GM23248 (cell line): ENCODE measurements around the gene HEBP1. TPM values are rescaled to one million over a fixed set of nuclear protein-coding genes. Genes with fewer than 3 reads are reported as not detected.

ENCODE experiments used
- DNase-seq: peaks from one replicate; pipeline ENCODE4 v3.0.0-alpha.2; 2015
- H2AFZ ChIP-seq: fragments of 200-600 bp; sonication (generic); 2 replicates; pipeline ENCODE4 v1.6.1; 2016; ENCODE audit warnings: antibody characterized with exemption
- H3F3A ChIP-seq: fragments of 200-600 bp; sonication (generic); 2 replicates; pipeline ENCODE4 v1.6.1; 2016; ENCODE audit warnings: mild to moderate bottlenecking, antibody characterized with exemption, mixed run types; ENCODE audit not compliant: insufficient read depth
- H3K27ac ChIP-seq: fragments of 200-600 bp; sonication (generic); 2 replicates; pipeline ENCODE4 v1.5.1; 2016; ENCODE audit warnings: mild to moderate bottlenecking
- H3K27me3 ChIP-seq: fragments of 200-600 bp; sonication (generic); replicated peaks from 2 replicates; pipeline ENCODE4 v1.6.1; 2016; ENCODE audit warnings: mild to moderate bottlenecking; ENCODE audit not compliant: insufficient read depth
- H3K36me3 ChIP-seq: fragments of 200-600 bp; sonication (generic); 2 replicates; pipeline ENCODE4 v1.6.1; 2016; ENCODE audit warnings: low read depth, mild to moderate bottlenecking
- H3K4me1 ChIP-seq: fragments of 200-600 bp; sonication (generic); 2 replicates; pipeline ENCODE4 v1.6.1; 2016; ENCODE audit warnings: mild to moderate bottlenecking; ENCODE audit not compliant: insufficient read depth
- H3K4me2 ChIP-seq: fragments of 200-600 bp; sonication (generic); one replicate; pipeline ENCODE4 v1.6.1; 2016; ENCODE audit warnings: mild to moderate bottlenecking; ENCODE audit not compliant: unreplicated experiment
- H3K4me3 ChIP-seq: fragments of 200-600 bp; sonication (generic); 2 replicates; pipeline ENCODE4 v1.5.1; 2016; ENCODE audit warnings: mild to moderate bottlenecking
- H3K79me2 ChIP-seq: fragments of 200-600 bp; sonication (generic); 2 replicates; pipeline ENCODE4 v1.6.1; 2016; ENCODE audit warnings: mild to moderate bottlenecking; ENCODE audit not compliant: insufficient read depth
- H3K9ac ChIP-seq: fragments of 200-600 bp; sonication (generic); 2 replicates; pipeline ENCODE4 v1.6.1; 2016; ENCODE audit warnings: mild to moderate bottlenecking
- H3K9me2 ChIP-seq: fragments of 200-600 bp; sonication (generic); 2 replicates; pipeline ENCODE4 v1.6.1; 2016; ENCODE audit warnings: mixed run types, mild to moderate bottlenecking, moderate library complexity; ENCODE audit not compliant: insufficient read depth
- H3K9me3 ChIP-seq: fragments of 200-600 bp; sonication (generic); one replicate; pipeline ENCODE4 v1.6.1; 2017; ENCODE audit warnings: low read depth
- H4K20me1 ChIP-seq: fragments of 200-600 bp; sonication (generic); 2 replicates; pipeline ENCODE4 v1.6.0; 2016; ENCODE audit not compliant: insufficient read depth
- EZH2 ChIP-seq: fragments of 200-600 bp; sonication (generic); IDR thresholded peaks from 2 replicates; pipeline ENCODE4 v1.6.1; 2018; ENCODE audit warnings: antibody characterized with exemption, mild to moderate bottlenecking; ENCODE audit not compliant: insufficient read depth, poor library complexity, severe bottlenecking
- EZH2phosphoT487 ChIP-seq: fragments of 200-600 bp; sonication (generic); IDR thresholded peaks from 2 replicates; pipeline ENCODE4 v1.6.1; 2018; ENCODE audit warnings: antibody characterized with exemption, moderate library complexity, mild to moderate bottlenecking, low read depth; ENCODE audit not compliant: insufficient read depth
- WGBS, 2 experiments: methylation state at CpG; one replicate each; pipeline ENCODE4 v1.1.6; 2015 to 2017; ENCODE audit warnings: low lambda C conversion rate in 2 of 2, low coverage in 1 of 2; ENCODE audit errors: missing lambda C conversion rate in 2 of 2; 5-methylcytosine and 5-hydroxymethylcytosine counted together
- in situ Hi-C: fragments of 300-500 bp; cut with MboI; formaldehyde crosslinking; loops from 2 replicates; pipeline ENCODE4 v1.15.0; 2020
- polyA plus RNA-seq: library from polyadenylated mRNA; unstranded; fragments of >200 nt; fragmentation: Nextera tagmentation; extraction: Ambion mirVana; gene quantifications from 2 replicates; pipeline ENCODE4 v1.2.1, GENCODE V29; 2016
- total RNA-seq: library from RNA; depleted of rRNA; stranded (reverse); fragments of >200 nt; shearing (Covaris generic); gene quantifications from 2 replicates; pipeline ENCODE4 v1.2.3, GENCODE V29; 2014

HEBP1 gene
- total and polyA plus RNA-seq, 2 experiments from 2014 or later = 17.4 to 83.0 TPM

- peak; percentile 81 for DNase-seq
- 29 to 30% methylated on average over 9 of the region's 9 CpGs for WGBS, 2 experiments
These were observed 16.5 kb downstream of the HEBP1 start for GRCh38 chr12:12983420-12984035.

GRCh38 chr12:12982331-12982730 is 17.7 kb downstream of the HEBP1 start:
- H3K4me3 ChIP-seq = no peak overlapping the region
- H4K20me1 ChIP-seq = no peaks in the 10 kb centered on the region
- no peak overlapping the region for H3K27ac ChIP-seq
- in situ Hi-C loops = loop anchor here (10.0 kb wide), 1 partner anchor 188 kb away; no protein-coding TSS in a partner anchor
- no peaks in the 10 kb centered on the region for H3K27me3 ChIP-seq
- DNase-seq = no peak
- 95 to 100% methylated on average over 2 of the region's 2 CpGs for WGBS, 2 experiments
- H3K79me2 ChIP-seq = peaks cover 7% of the 10 kb centered on the region; the same call in 1 of the 2 replicates
- H3K9me3 ChIP-seq = no peaks in the 10 kb centered on the region
- H3K9me2 ChIP-seq = no peaks in the 10 kb centered on the region
- H3K4me1 ChIP-seq = peaks cover 23% of the 10 kb centered on the region
- no peak for TF ChIP-seq EZH2phosphoT487
- no peak for TF ChIP-seq EZH2
- no peak overlapping the region for H2AFZ ChIP-seq
- no peak overlapping the region for H3K4me2 ChIP-seq
- H3F3A ChIP-seq = peaks cover 43% of the 10 kb centered on the region
- no peak overlapping the region for H3K9ac ChIP-seq
- peaks cover 21% of the 10 kb centered on the region for H3K36me3 ChIP-seq

More at GRCh38 chr12:12983420-12984035, 16.5 kb downstream of the HEBP1 start:
- no peak overlapping the region for H3K9ac ChIP-seq
- in situ Hi-C loops = loop anchor here (10.0 kb wide), 1 partner anchor 189 kb away; no protein-coding TSS in a partner anchor
- TF ChIP-seq EZH2 (no peak), EZH2phosphoT487 (no peak)
- H3K9me2 ChIP-seq = no peaks in the 10 kb centered on the region
- H3K27me3 ChIP-seq = no peaks in the 10 kb centered on the region
- H3K27ac ChIP-seq = 0 out of 2 replicates have a peak overlapping the region, but pooled peaks have one; percentile 3
- peaks cover 22% of the 10 kb centered on the region for H3K4me1 ChIP-seq
- H3K4me3 ChIP-seq = no peak overlapping the region
- H3K9me3 ChIP-seq = no peaks in the 10 kb centered on the region
- 0 out of 2 replicates have a peak, but pooled peaks cover under 1% of the 10 kb centered on the region for H3K79me2 ChIP-seq
- peaks cover 40% of the 10 kb centered on the region for H3F3A ChIP-seq
- no peak overlapping the region for H3K4me2 ChIP-seq
- H2AFZ ChIP-seq = no peak overlapping the region
- peaks cover 31% of the 10 kb centered on the region for H3K36me3 ChIP-seq
- no peaks in the 10 kb centered on the region for H4K20me1 ChIP-seq

GRCh38 chr12:12979731-12980259 is 20.3 kb downstream of the HEBP1 start:
- peak overlapping the region; percentile 99 for H3K27ac ChIP-seq
- peaks cover 43% of the 10 kb centered on the region for H3K4me1 ChIP-seq
- H3K4me3 ChIP-seq = peak overlapping the region; percentile 25; the same call in 1 of the 2 replicates
- WGBS, 2 experiments = 0 to 1% methylated on average over 4 of the region's 4 CpGs
- no peaks in the 10 kb centered on the region for H4K20me1 ChIP-seq
- H3K4me2 ChIP-seq = peak overlapping the region; percentile 13
- H3K79me2 ChIP-seq = peaks cover 7% of the 10 kb centered on the region; the same call in 1 of the 2 replicates
- in situ Hi-C loops = loop anchor here (10.0 kb wide), 1 partner anchor 185 kb away; no protein-coding TSS in a partner anchor
- peaks cover 63% of the 10 kb centered on the region for H3F3A ChIP-seq
- DNase-seq = peak; percentile 99
- no peak overlapping the region for H2AFZ ChIP-seq
- H3K9me3 ChIP-seq = no peaks in the 10 kb centered on the region
- H3K36me3 ChIP-seq = peaks cover 12% of the 10 kb centered on the region
- H3K9ac ChIP-seq = peak overlapping the region; percentile 85
- no peak for TF ChIP-seq EZH2phosphoT487
- TF ChIP-seq EZH2 = no peak
- no peaks in the 10 kb centered on the region for H3K9me2 ChIP-seq
- no peaks in the 10 kb centered on the region for H3K27me3 ChIP-seq

GRCh38 chr12:12979126-12979525 is 20.9 kb downstream of the HEBP1 start:
- Histone ChIP-seq H3K4me3 (peak overlapping the region; percentile 25; the same call in 1 of the 2 replicates), H3K4me1 (peaks cover 43% of the 10 kb centered on the region)
- DNase-seq = peak; percentile 44

More at GRCh38 chr12:12979126-12979525, 20.9 kb downstream of the HEBP1 start:
- Histone ChIP-seq H3K36me3 (peaks cover 19% of the 10 kb centered on the region), H3K9me2 (no peaks in the 10 kb centered on the region), H3F3A (peaks cover 63% of the 10 kb centered on the region), H3K27me3 (no peaks in the 10 kb centered on the region), H2AFZ (no peak overlapping the region), H3K27ac (peak overlapping the region; percentile 99), H3K9ac (peak overlapping the region; percentile 85), H3K9me3 (no peaks in the 10 kb centered on the region), H3K4me2 (no peak overlapping the region), H3K79me2 (peaks cover 7% of the 10 kb centered on the region; the same call in 1 of the 2 replicates), H4K20me1 (no peaks in the 10 kb centered on the region)
- in situ Hi-C loops = no loop called here
- 66 to 67% methylated on average over 4 of the region's 4 CpGs for WGBS, 2 experiments
- TF ChIP-seq EZH2phosphoT487 = no peak
- TF ChIP-seq EZH2 = no peak
